Activated B cell treated with CpG ODN at 0.5 μM for 24 hours (primary cell): ENCODE data around the gene YPEL4. TPM values are rescaled to one million over a fixed set of nuclear protein-coding genes. Genes with fewer than 3 reads are reported as not detected.

ENCODE experiments used
- ATAC-seq: fragments of 200-7000 bp; cut with Tn5 transposase; one replicate; pipeline ENCODE4 v1.10.0; 2021; ENCODE audit warnings: low read depth, mild to moderate bottlenecking, moderate library complexity
- CTCF ChIA-PET: fragments of 350-600 bp; sonication (Branson Sonifier 250); formaldehyde crosslinking; loops from one replicate; lab custom pipeline; 2021; ENCODE audit warnings: antibody characterized with exemption; lab: Charles Lee
- POLR2A ChIA-PET: fragments of 350-600 bp; sonication (Branson Sonifier 250); formaldehyde crosslinking; loops from one replicate; lab custom pipeline; 2021; ENCODE audit warnings: antibody characterized with exemption; lab: Charles Lee
- DNase-seq: peaks from one replicate; pipeline ENCODE4 v3.0.0; 2022
- H3K27ac Mint-ChIP-seq: one replicate; pipeline ENCODE4 v1.8.0; 2020; ENCODE audit warnings: mixed read lengths
- H3K27me3 Mint-ChIP-seq: one replicate; pipeline ENCODE4 v1.8.0; 2021; ENCODE audit warnings: mixed read lengths
- H3K36me3 Mint-ChIP-seq: one replicate; pipeline ENCODE4 v1.8.0; 2021; ENCODE audit warnings: low read depth, mixed read lengths
- H3K4me1 Mint-ChIP-seq: one replicate; pipeline ENCODE4 v1.8.0; 2021; ENCODE audit warnings: mixed read lengths
- H3K4me3 Mint-ChIP-seq: one replicate; pipeline ENCODE4 v1.8.0; 2020; ENCODE audit warnings: mild to moderate bottlenecking, mixed read lengths
- H3K9me3 Mint-ChIP-seq: one replicate; pipeline ENCODE4 v1.8.0; 2020; ENCODE audit warnings: mixed read lengths
- CTCF ChIP-seq: fragments of 200-600 bp; IDR thresholded peaks from one replicate; pipeline ENCODE4 v1.8.0; 2022; ENCODE audit warnings: antibody characterized with exemption, mild to moderate bottlenecking
- intact Hi-C: fragments of 100-400 bp; cut with micrococcal nuclease; formaldehyde crosslinking; loops from one replicate; pipeline ENCODE4 v1.15.1; 2024
- total RNA-seq: library from RNA; stranded (reverse); gene quantifications from 2 replicates; pipeline ENCODE4 v1.2.3, GENCODE V29; 2022

Gene YPEL4
- total RNA-seq, 1 donor from 2014 or later = not detected

- H3K4me3 Mint-ChIP-seq = no peak overlapping the region
- intact Hi-C loops = no loop called here
- peaks cover 3% of the 10 kb centered on the region for H3K9me3 Mint-ChIP-seq
- no peaks in the 10 kb centered on the region for H3K4me1 Mint-ChIP-seq
- peaks cover 16% of the 10 kb centered on the region for H3K27me3 Mint-ChIP-seq
- ATAC-seq (no peak), DNase-seq (no peak)
- H3K27ac Mint-ChIP-seq = no peak overlapping the region
- peaks cover 3% of the 10 kb centered on the region for H3K36me3 Mint-ChIP-seq
- TF ChIP-seq CTCF = no peak
- POLR2A ChIA-PET = no interaction called here
- CTCF ChIA-PET = no interaction called here
Observed at GRCh38 chr11:57619331-57619730, 30.4 kb downstream of the YPEL4 start.

DNA sequence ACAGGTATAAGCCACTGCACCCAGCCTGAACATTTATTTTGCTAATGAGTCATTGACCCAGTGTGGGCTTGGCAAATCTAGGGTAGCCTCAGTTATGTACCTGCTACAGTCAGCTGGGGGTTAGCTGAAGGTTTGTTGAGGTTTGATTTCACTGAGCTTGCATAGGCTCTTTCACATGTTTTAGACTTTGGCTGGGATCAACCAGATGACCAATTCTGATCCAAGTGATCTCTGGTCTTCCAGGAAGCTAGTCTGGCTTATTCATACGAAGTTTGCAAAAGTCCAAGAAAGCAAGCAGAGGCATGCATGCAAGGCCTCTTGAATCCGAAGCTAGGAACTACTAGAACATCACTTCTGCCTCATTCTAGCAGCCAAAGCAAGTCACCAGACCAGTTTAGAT lies 31.3 kb downstream of the YPEL4 start:
- Mint-ChIP-seq H3K4me1 (no peaks in the 10 kb centered on the region), H3K36me3 (peaks cover 3% of the 10 kb centered on the region), H3K27me3 (peaks cover 16% of the 10 kb centered on the region), H3K4me3 (no peak overlapping the region), H3K27ac (no peak overlapping the region), H3K9me3 (peaks cover 3% of the 10 kb centered on the region)
- no peak for TF ChIP-seq CTCF
- intact Hi-C loops = no loop called here
- ATAC-seq (no peak), DNase-seq (no peak)
- CTCF ChIA-PET = interaction anchor here (1.3 kb wide), 1 partner anchor 51 kb away, joined by 3 read pairs; the partner anchor contains the start of gene UBE2L6
- POLR2A ChIA-PET = interaction anchor here (0.7 kb wide), 1 partner anchor 91 kb away, joined by 3 read pairs; no protein-coding TSS in a partner anchor

DNA sequence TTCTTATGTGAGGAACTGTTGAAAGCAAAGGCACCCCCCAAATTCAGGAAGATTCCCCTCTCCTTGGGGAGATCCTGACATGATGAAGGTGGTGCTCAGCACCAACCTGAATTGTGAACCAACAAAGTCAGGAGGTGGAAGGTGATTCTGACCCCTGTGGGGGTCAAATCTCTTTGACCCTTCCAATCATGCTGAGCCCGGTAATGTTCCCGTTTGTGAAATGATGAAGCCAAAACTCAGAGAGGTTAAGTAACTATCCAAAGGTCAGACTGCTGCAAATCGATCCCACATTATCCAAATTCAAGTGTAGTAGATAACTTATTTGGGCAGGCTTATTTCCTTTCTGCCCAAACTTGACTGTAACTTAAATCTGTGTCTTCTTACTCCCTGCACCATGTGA lies 33.1 kb downstream of the YPEL4 start:
- ATAC-seq (no peak), DNase-seq (no peak)
- intact Hi-C loops = no loop called here
- Mint-ChIP-seq H3K36me3 (peaks cover 3% of the 10 kb centered on the region), H3K27ac (no peak overlapping the region), H3K9me3 (peaks cover 3% of the 10 kb centered on the region), H3K27me3 (peaks cover 19% of the 10 kb centered on the region), H3K4me3 (no peak overlapping the region), H3K4me1 (no peaks in the 10 kb centered on the region)
- ChIA-PET CTCF (no interaction called here), POLR2A (no interaction called here)
- TF ChIP-seq CTCF = no peak

- Mint-ChIP-seq H3K27ac (no peak overlapping the region), H3K9me3 (peaks cover 2% of the 10 kb centered on the region), H3K4me1 (no peaks in the 10 kb centered on the region), H3K27me3 (peaks cover 22% of the 10 kb centered on the region), H3K4me3 (no peak overlapping the region), H3K36me3 (peaks cover 3% of the 10 kb centered on the region)
- no peak for ATAC-seq
- intact Hi-C loops = no loop called here
- ChIA-PET CTCF (no interaction called here), POLR2A (no interaction called here)
- DNase-seq = no peak
- TF ChIP-seq CTCF = no peak
Observed at GRCh38 chr11:57615308-57615707, 34.4 kb downstream of the YPEL4 start.

- no peaks in the 10 kb centered on the region for H3K36me3 Mint-ChIP-seq
- no peaks in the 10 kb centered on the region for H3K9me3 Mint-ChIP-seq
- no peak for TF ChIP-seq CTCF
- intact Hi-C loops = no loop called here
- ATAC-seq (no peak), DNase-seq (no peak)
- no peak overlapping the region for H3K4me3 Mint-ChIP-seq
- H3K27ac Mint-ChIP-seq = no peak overlapping the region
- ChIA-PET CTCF (no interaction called here), POLR2A (no interaction called here)
- H3K27me3 Mint-ChIP-seq = peaks cover 22% of the 10 kb centered on the region
- no peaks in the 10 kb centered on the region for H3K4me1 Mint-ChIP-seq
Observed at GRCh38 chr11:57614234-57614772, 35.4 kb downstream of the YPEL4 start.
